B cell (primary cell): Measurements from ENCODE around the gene GALNT5. TPM values are rescaled to one million over a fixed set of nuclear protein-coding genes. Genes with fewer than 3 reads are reported as not detected.

Source experiments
- ATAC-seq: fragments of 200-7000 bp; cut with Tn5 transposase; one replicate; pipeline ENCODE4 v1.10.0; 2021; ENCODE audit warnings: low read depth, mild to moderate bottlenecking, moderate number of reproducible peaks, moderate library complexity
- CTCF ChIA-PET: fragments of 350-600 bp; sonication (Branson Sonifier 250); formaldehyde crosslinking; loops from one replicate; lab custom pipeline; 2021; ENCODE audit warnings: antibody characterized with exemption, inconsistent platforms; lab: Charles Lee
- POLR2A ChIA-PET: fragments of 350-600 bp; sonication (Branson Sonifier 250); formaldehyde crosslinking; loops from one replicate; lab custom pipeline; 2021; ENCODE audit warnings: antibody characterized with exemption; lab: Charles Lee
- DNase-seq: peaks from one replicate; pipeline ENCODE4 v3.0.0; 2013
- H2AFZ ChIP-seq: 2 replicates; pipeline ENCODE4 v1.6.1; 2012; ENCODE audit warnings: mild to moderate bottlenecking, low read depth, low read length; ENCODE audit not compliant: insufficient read depth, poor library complexity, severe bottlenecking
- H3K27ac ChIP-seq, 2 donors: 1 replicate in 1 of 2; 2 replicates in 1 of 2; pipeline ENCODE4 v1.5.1; 2012 to 2013; ENCODE audit warnings: low read length in 2 of 2, mild to moderate bottlenecking in 2 of 2, moderate library complexity in 1 of 2
- H3K27me3 ChIP-seq, 4 experiments: fragments of 200-600 bp in 1 of 4; sonication (generic) in 1 of 4; replicated peaks in 1 of 4; 1 replicate in 2 of 4; 2 replicates in 2 of 4; pipeline versions ENCODE4 v1.6.1 to v1.7.0; 2013 to 2016; ENCODE audit warnings: low read length in 3 of 4, mild to moderate bottlenecking in 2 of 4, mixed read lengths in 1 of 4, moderate library complexity in 1 of 4; ENCODE audit not compliant: insufficient read depth in 4 of 4, control insufficient read depth in 3 of 4; ENCODE audit errors: control extremely low read depth in 1 of 4
- H3K36me3 ChIP-seq, 2 experiments: replicated peaks in 1 of 2; 1 replicate in 1 of 2; 2 replicates in 1 of 2; pipeline versions ENCODE4 v1.6.1 to v1.7.1; 2013; ENCODE audit warnings: low read length in 1 of 2; ENCODE audit not compliant: insufficient read depth in 2 of 2, control insufficient read depth in 1 of 2; ENCODE audit errors: control extremely low read depth in 1 of 2, extremely low read depth in 1 of 2
- H3K4me1 ChIP-seq, 2 donors: fragments of 200-600 bp in 1 of 2; sonication (generic) in 1 of 2; 1 replicate in 1 of 2; 2 replicates in 1 of 2; pipeline versions ENCODE4 v1.5.1 to v1.6.1; 2013 to 2017; ENCODE audit warnings: low read length in 2 of 2; ENCODE audit not compliant: control insufficient read depth in 2 of 2, insufficient read depth in 2 of 2
- H3K4me2 ChIP-seq: replicated peaks from 2 replicates; pipeline ENCODE3; 2012; ENCODE audit warnings: mild to moderate bottlenecking, low read depth, low read length; ENCODE audit not compliant: poor library complexity, severe bottlenecking
- H3K4me3 ChIP-seq, 5 experiments: fragments of 200-600 bp in 1 of 5; sonication (generic) in 1 of 5; 1 replicate in 3 of 5; 2 replicates in 2 of 5; pipeline versions ENCODE4 v1.5.1 to v1.7.0; 2011 to 2016; ENCODE audit warnings: low read length in 4 of 5, mild to moderate bottlenecking in 4 of 5, low read depth in 2 of 5, control low read depth in 1 of 5, moderate library complexity in 1 of 5; ENCODE audit not compliant: insufficient read depth in 1 of 5; ENCODE audit errors: control extremely low read depth in 1 of 5, extremely low read depth in 1 of 5
- H3K79me2 ChIP-seq: fragments of 200-600 bp; sonication (generic); one replicate; pipeline ENCODE4 v1.6.0; 2016; ENCODE audit warnings: low read length; ENCODE audit not compliant: control insufficient read depth, insufficient read depth
- H3K9ac ChIP-seq: fragments of 200-600 bp; sonication (generic); 2 replicates; pipeline ENCODE4 v1.6.1; 2017; ENCODE audit warnings: mild to moderate bottlenecking, low read length, moderate library complexity
- H3K9me3 ChIP-seq, 3 donors: one replicate each; pipeline versions ENCODE4 v1.6.1 to v1.7.1; 2013; ENCODE audit warnings: low read length in 2 of 3; ENCODE audit not compliant: control insufficient read depth in 2 of 3, insufficient read depth in 1 of 3; ENCODE audit errors: control extremely low read depth in 1 of 3
- H4K20me1 ChIP-seq: 2 replicates; pipeline ENCODE4 v1.6.0; 2012; ENCODE audit warnings: mild to moderate bottlenecking, low read length; ENCODE audit not compliant: insufficient read depth, control insufficient read depth, poor library complexity, severe bottlenecking
- H3K27ac Mint-ChIP-seq: one replicate; pipeline ENCODE4 v1.8.0; 2021; ENCODE audit warnings: mixed read lengths
- H3K27me3 Mint-ChIP-seq: one replicate; pipeline ENCODE4 v1.8.0; 2021; ENCODE audit warnings: mixed read lengths
- H3K4me1 Mint-ChIP-seq: one replicate; pipeline ENCODE4 v1.8.0; 2021; ENCODE audit warnings: mixed read lengths
- H3K4me3 Mint-ChIP-seq: one replicate; pipeline ENCODE4 v1.8.0; 2021; ENCODE audit warnings: mixed read lengths
- H3K9me3 Mint-ChIP-seq: one replicate; pipeline ENCODE4 v1.8.0; 2022; ENCODE audit warnings: mixed read lengths; ENCODE audit not compliant: insufficient read depth
- EZH2 ChIP-seq: IDR thresholded peaks from 2 replicates; pipeline ENCODE4 v1.6.1; 2012; ENCODE audit warnings: borderline replicate concordance, low read depth, mild to moderate bottlenecking, moderate library complexity, low read length; ENCODE audit not compliant: insufficient read depth, poor library complexity, severe bottlenecking
- WGBS: methylation state at CpG from one replicate; pipeline ENCODE4 v1.1.5; 2013; ENCODE audit warnings: missing lambda C conversion rate; ENCODE audit not compliant: insufficient coverage; 5-methylcytosine and 5-hydroxymethylcytosine counted together
- intact Hi-C: fragments of 100-400 bp; cut with micrococcal nuclease; formaldehyde crosslinking; loops from one replicate; pipeline ENCODE4 v1.10.0; 2022
- polyA plus RNA-seq: library from polyadenylated mRNA; depleted of rRNA; stranded (reverse); fragments of >200 nt; gene quantifications from 2 replicates; pipeline ENCODE4 v1.2.3, GENCODE V29; 2012
- total RNA-seq, 2 donors: library from RNA; stranded (reverse); fragments of 120-200 nt in 1 of 2; gene quantifications; 1 replicate in 1 of 2; 2 replicates in 1 of 2; pipeline versions ENCODE4 v1.2.3 to v1.2.4, GENCODE V29; 2013 to 2022
- TF ChIP-seq, protein P1 (sequence below): fragments of 200-600 bp; IDR thresholded peaks from one replicate; pipeline ENCODE4 v1.8.0; 2022; ENCODE audit warnings: antibody characterized with exemption, mild to moderate bottlenecking

The GALNT5 gene
- total and polyA plus RNA-seq, 2 donors (not counting 1 experiment from before 2014, with no cell fraction given), result not detected

DNA sequence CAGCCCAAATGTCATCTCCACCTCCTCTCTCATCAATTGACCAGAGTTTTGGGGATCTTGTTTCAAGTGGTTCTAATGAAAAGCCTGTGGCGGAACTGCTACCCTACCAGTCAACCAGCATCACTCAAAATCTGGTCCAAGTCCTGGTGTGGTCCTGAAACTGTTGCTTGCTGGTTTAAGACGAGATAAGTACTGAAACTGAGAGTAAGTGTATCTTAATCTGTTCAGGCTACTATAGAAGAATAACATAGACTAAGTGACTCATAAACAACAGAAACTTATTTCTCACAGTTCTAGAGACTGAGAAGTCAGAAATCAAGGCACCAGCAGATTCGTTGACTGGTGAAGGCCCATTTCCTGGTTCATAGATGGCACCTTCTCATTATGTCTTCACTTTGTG, 879 bp upstream of the GALNT5 start:
- no peaks in the 10 kb centered on the region for H3K4me1 ChIP-seq
- POLR2A ChIA-PET, result no interaction called here
- DNase-seq (no peak), ATAC-seq (no peak)
- H2AFZ ChIP-seq, result no peak overlapping the region
- intact Hi-C loops, result no loop called here
- Mint-ChIP-seq H3K9me3 (no peaks in the 10 kb centered on the region), H3K27me3 (peaks cover 28% of the 10 kb centered on the region), H3K27ac (no peak overlapping the region), H3K4me1 (no peaks in the 10 kb centered on the region), H3K4me3 (no peak overlapping the region)
- H3K36me3 ChIP-seq, result no peaks in the 10 kb centered on the region
- no peak overlapping the region for H3K9ac ChIP-seq
- no peak overlapping the region for H3K4me2 ChIP-seq
- peaks cover 0 to 4% (median 0%) of the 10 kb centered on the region in 4 experiments for H3K27me3 ChIP-seq
- CTCF ChIA-PET, result no interaction called here
- 67% methylated on average over 1 of the region's 3 CpGs for WGBS
- H3K79me2 ChIP-seq, result no peaks in the 10 kb centered on the region
- H4K20me1 ChIP-seq, result no peaks in the 10 kb centered on the region
- H3K27ac ChIP-seq, result no peak overlapping the region
- H3K9me3 ChIP-seq, result no peaks in the 10 kb centered on the region
- H3K4me3 ChIP-seq, result no peak overlapping the region
- TF ChIP-seq, protein P1, sequence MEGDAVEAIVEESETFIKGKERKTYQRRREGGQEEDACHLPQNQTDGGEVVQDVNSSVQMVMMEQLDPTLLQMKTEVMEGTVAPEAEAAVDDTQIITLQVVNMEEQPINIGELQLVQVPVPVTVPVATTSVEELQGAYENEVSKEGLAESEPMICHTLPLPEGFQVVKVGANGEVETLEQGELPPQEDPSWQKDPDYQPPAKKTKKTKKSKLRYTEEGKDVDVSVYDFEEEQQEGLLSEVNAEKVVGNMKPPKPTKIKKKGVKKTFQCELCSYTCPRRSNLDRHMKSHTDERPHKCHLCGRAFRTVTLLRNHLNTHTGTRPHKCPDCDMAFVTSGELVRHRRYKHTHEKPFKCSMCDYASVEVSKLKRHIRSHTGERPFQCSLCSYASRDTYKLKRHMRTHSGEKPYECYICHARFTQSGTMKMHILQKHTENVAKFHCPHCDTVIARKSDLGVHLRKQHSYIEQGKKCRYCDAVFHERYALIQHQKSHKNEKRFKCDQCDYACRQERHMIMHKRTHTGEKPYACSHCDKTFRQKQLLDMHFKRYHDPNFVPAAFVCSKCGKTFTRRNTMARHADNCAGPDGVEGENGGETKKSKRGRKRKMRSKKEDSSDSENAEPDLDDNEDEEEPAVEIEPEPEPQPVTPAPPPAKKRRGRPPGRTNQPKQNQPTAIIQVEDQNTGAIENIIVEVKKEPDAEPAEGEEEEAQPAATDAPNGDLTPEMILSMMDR, result no peak

GRCh38 chr2:157258520-157259326, 1.2 kb downstream of the GALNT5 start:
- Mint-ChIP-seq H3K4me3 (no peak overlapping the region), H3K4me1 (peaks cover 4% of the 10 kb centered on the region), H3K27ac (no peak overlapping the region), H3K27me3 (peaks cover 30% of the 10 kb centered on the region), H3K9me3 (no peaks in the 10 kb centered on the region)
- no peaks in the 10 kb centered on the region for H4K20me1 ChIP-seq
- H2AFZ ChIP-seq, result no peak overlapping the region
- intact Hi-C loops, result no loop called here
- H3K4me2 ChIP-seq, result no peak overlapping the region
- peaks cover 0 to 4% (median 0%) of the 10 kb centered on the region in 4 experiments for H3K27me3 ChIP-seq
- H3K4me1 ChIP-seq, result peaks cover 0 to 3% of the 10 kb centered on the region in 2 donors
- ATAC-seq (no peak), DNase-seq (no peak)
- no peak overlapping the region for H3K27ac ChIP-seq
- TF ChIP-seq, protein P1, result no peak
- no peak for TF ChIP-seq EZH2
- H3K4me3 ChIP-seq, result no peak overlapping the region
- H3K9me3 ChIP-seq, result no peaks in the 10 kb centered on the region
- no peaks in the 10 kb centered on the region for H3K79me2 ChIP-seq
- H3K9ac ChIP-seq, result no peak overlapping the region
- no peaks in the 10 kb centered on the region for H3K36me3 ChIP-seq
- CTCF ChIA-PET, result no interaction called here
- WGBS, result 81% methylated on average over 6 of the region's 8 CpGs
- POLR2A ChIA-PET, result no interaction called here
